ENCODE results near the gene PAX7. TPM values are rescaled to one million over a fixed set of nuclear protein-coding genes. Genes with fewer than 3 reads are reported as not detected.

PAX7 gene
- total and polyA plus RNA-seq, 9 of the 15 experiments (the other 6 are each of a cell fraction or from before 2014, with no cell fraction given): not detected

- TF ChIP-seq, protein P1, sequence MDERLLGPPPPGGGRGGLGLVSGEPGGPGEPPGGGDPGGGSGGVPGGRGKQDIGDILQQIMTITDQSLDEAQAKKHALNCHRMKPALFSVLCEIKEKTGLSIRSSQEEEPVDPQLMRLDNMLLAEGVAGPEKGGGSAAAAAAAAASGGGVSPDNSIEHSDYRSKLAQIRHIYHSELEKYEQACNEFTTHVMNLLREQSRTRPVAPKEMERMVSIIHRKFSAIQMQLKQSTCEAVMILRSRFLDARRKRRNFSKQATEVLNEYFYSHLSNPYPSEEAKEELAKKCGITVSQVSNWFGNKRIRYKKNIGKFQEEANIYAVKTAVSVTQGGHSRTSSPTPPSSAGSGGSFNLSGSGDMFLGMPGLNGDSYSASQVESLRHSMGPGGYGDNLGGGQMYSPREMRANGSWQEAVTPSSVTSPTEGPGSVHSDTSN (CRISPR knock-in tag; IDR thresholded peaks at IDR 0.05; ENCODE audit: low read depth): peak; percentile 35; the same call in 1 of the 2 replicates
- TF ChIP-seq, protein P1 (tag; conservative IDR thresholded peaks at IDR 0.05; ENCODE audit: low read depth): peak; percentile 67
- TF ChIP-seq, protein P2, sequence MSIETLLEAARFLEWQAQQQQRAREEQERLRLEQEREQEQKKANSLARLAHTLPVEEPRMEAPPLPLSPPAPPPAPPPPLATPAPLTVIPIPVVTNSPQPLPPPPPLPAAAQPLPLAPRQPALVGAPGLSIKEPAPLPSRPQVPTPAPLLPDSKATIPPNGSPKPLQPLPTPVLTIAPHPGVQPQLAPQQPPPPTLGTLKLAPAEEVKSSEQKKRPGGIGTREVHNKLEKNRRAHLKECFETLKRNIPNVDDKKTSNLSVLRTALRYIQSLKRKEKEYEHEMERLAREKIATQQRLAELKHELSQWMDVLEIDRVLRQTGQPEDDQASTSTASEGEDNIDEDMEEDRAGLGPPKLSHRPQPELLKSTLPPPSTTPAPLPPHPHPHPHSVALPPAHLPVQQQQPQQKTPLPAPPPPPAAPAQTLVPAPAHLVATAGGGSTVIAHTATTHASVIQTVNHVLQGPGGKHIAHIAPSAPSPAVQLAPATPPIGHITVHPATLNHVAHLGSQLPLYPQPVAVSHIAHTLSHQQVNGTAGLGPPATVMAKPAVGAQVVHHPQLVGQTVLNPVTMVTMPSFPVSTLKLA (conservative IDR thresholded peaks at IDR 0.05): no peak
- TF ChIP-seq KLF1 (tag; IDR thresholded peaks at IDR 0.05) (no peak), ZNF224 (CRISPR knock-in tag; IDR thresholded peaks at IDR 0.05) (no peak), JUN (IDR thresholded peaks at IDR 0.05; ENCODE audit: borderline replicate concordance, low read depth, low read length) (no peak), JUN (CRISPR knock-in tag; IDR thresholded peaks at IDR 0.05; ENCODE audit: borderline replicate concordance) (no peak), MEIS2 (IDR thresholded peaks at IDR 0.05; ENCODE audit: partially characterized antibody) (peak; percentile 55), DPF2 (IDR thresholded peaks at IDR 0.05) (no peak), SPI1 (IDR thresholded peaks at IDR 0.05; ENCODE audit: borderline replicate concordance, low read depth, low read length) (peak; percentile 84), NUFIP1 (IDR thresholded peaks at IDR 0.05; ENCODE audit: partially characterized antibody) (no peak), REST (IDR thresholded peaks at IDR 0.05; ENCODE audit: borderline replicate concordance) (no peak), REST (CRISPR knock-in tag; IDR thresholded peaks at IDR 0.05; ENCODE audit: low read depth) (no peak), ATF1 (CRISPR knock-in tag; IDR thresholded peaks at IDR 0.05) (no peak), ATF1 (tag; IDR thresholded peaks at IDR 0.05) (no peak)
Measured at GRCh38 chr1:18773753-18774152, 143.1 kb downstream of the PAX7 start (continued).
